ENCODE results near the gene INTS11.

INTS11 gene

GRCh38 chr1:1278620-1279019 lies 45.8 kb downstream of the INTS11 start:
- TF ChIP-seq CTCF (conservative IDR thresholded peaks at IDR 0.05; ENCODE audit: control insufficient read depth, insufficient read depth, low read depth, low read length), result no peak
- no peak overlapping the region for H3K4me3 ChIP-seq (ENCODE audit: control insufficient read depth, low read depth, low read length)
- DNase-seq (ENCODE audit: low read depth), result no peak

GRCh38 chr1:1275836-1276235 lies 48.6 kb downstream of the INTS11 start:
- TF ChIP-seq CTCF (conservative IDR thresholded peaks at IDR 0.05; ENCODE audit: control insufficient read depth, insufficient read depth, low read depth, low read length), result no peak
- H3K4me3 ChIP-seq (ENCODE audit: control insufficient read depth, low read depth, low read length), result no peak overlapping the region
- DNase-seq (ENCODE audit: low read depth), result no peak

- DNase-seq (ENCODE audit: low read depth), result no peak
- no peak for TF ChIP-seq CTCF (conservative IDR thresholded peaks at IDR 0.05; ENCODE audit: control insufficient read depth, insufficient read depth, low read depth, low read length)
- no peak overlapping the region for H3K4me3 ChIP-seq (ENCODE audit: control insufficient read depth, low read depth, low read length)
Observed at GRCh38 chr1:1274931-1275431, 49.5 kb downstream of the INTS11 start.

- H3K4me3 ChIP-seq (ENCODE audit: control insufficient read depth, low read depth, low read length), result peak overlapping the region; percentile 60
- no peak for TF ChIP-seq CTCF (conservative IDR thresholded peaks at IDR 0.05; ENCODE audit: control insufficient read depth, insufficient read depth, low read depth, low read length)
- no peak for DNase-seq (ENCODE audit: low read depth)
Observed at GRCh38 chr1:1274299-1274930, 50.0 kb downstream of the INTS11 start.

GRCh38 chr1:1273512-1274298 lies 50.8 kb downstream of the INTS11 start, which contains the start of gene UBE2J2:
Gene UBE2J2, minus strand, starts transcription at chr1:1273854. Its CDS starts 5,862 bp downstream, at chr1:1267992.
- peak; percentile 89 for DNase-seq (ENCODE audit: low read depth)
- no peak for TF ChIP-seq CTCF (conservative IDR thresholded peaks at IDR 0.05; ENCODE audit: control insufficient read depth, insufficient read depth, low read depth, low read length)
- peak within 1 kb of the TSS; percentile 76 for H3K4me3 ChIP-seq (ENCODE audit: control insufficient read depth, low read depth, low read length)

GRCh38 chr1:1273209-1273511 lies 51.3 kb downstream of the INTS11 start:
- no peak for DNase-seq (ENCODE audit: low read depth)
- no peak for TF ChIP-seq CTCF (conservative IDR thresholded peaks at IDR 0.05; ENCODE audit: control insufficient read depth, insufficient read depth, low read depth, low read length)
- peak overlapping the region; percentile 76 for H3K4me3 ChIP-seq (ENCODE audit: control insufficient read depth, low read depth, low read length)

Measured in fibroblast of mammary gland (primary cell).